Measurements from ENCODE around the gene IL12RB2. TPM values are rescaled to one million over a fixed set of nuclear protein-coding genes. Genes with fewer than 3 reads are reported as not detected.

IL12RB2 gene
- total RNA-seq, 1 donor from 2014 or later = not detected

GRCh38 chr1:67269061-67269460 is 38.6 kb upstream of the IL12RB2 start:
- TF ChIP-seq CTCF (IDR thresholded peaks at IDR 0.05; ENCODE audit: unreplicated experiment) = no peak
- no peaks in the 10 kb centered on the region for H3K4me1 Mint-ChIP-seq (ENCODE audit: low read depth)
- H3K27ac Mint-ChIP-seq = no peak overlapping the region
- no peak for DNase-seq (ENCODE audit: low spot score, unreplicated experiment)
- H3K9me3 Mint-ChIP-seq (ENCODE audit: low read depth) = peaks cover 14% of the 10 kb centered on the region
- H3K4me3 Mint-ChIP-seq (ENCODE audit: low read depth) = no peak overlapping the region
- H3K27me3 Mint-ChIP-seq = no peaks in the 10 kb centered on the region
- no peaks in the 10 kb centered on the region for H3K36me3 Mint-ChIP-seq (ENCODE audit: insufficient read depth)

- Mint-ChIP-seq H3K36me3 (ENCODE audit: insufficient read depth) (no peaks in the 10 kb centered on the region), H3K27me3 (no peaks in the 10 kb centered on the region), H3K4me3 (ENCODE audit: low read depth) (no peak overlapping the region), H3K9me3 (ENCODE audit: low read depth) (peaks cover 14% of the 10 kb centered on the region), H3K27ac (no peak overlapping the region), H3K4me1 (ENCODE audit: low read depth) (no peaks in the 10 kb centered on the region)
- DNase-seq (ENCODE audit: low spot score, unreplicated experiment) = no peak
- no peak for TF ChIP-seq CTCF (IDR thresholded peaks at IDR 0.05; ENCODE audit: unreplicated experiment)
These were observed 37.1 kb upstream of the IL12RB2 start for GRCh38 chr1:67270541-67270940.

- no peaks in the 10 kb centered on the region for H3K36me3 Mint-ChIP-seq (ENCODE audit: insufficient read depth)
- no peaks in the 10 kb centered on the region for H3K27me3 Mint-ChIP-seq
- H3K4me1 Mint-ChIP-seq (ENCODE audit: low read depth) = no peaks in the 10 kb centered on the region
- H3K27ac Mint-ChIP-seq = no peak overlapping the region
- no peak overlapping the region for H3K4me3 Mint-ChIP-seq (ENCODE audit: low read depth)
- DNase-seq (ENCODE audit: low spot score, unreplicated experiment) = no peak
- H3K9me3 Mint-ChIP-seq (ENCODE audit: low read depth) = peaks cover 17% of the 10 kb centered on the region
- no peak for TF ChIP-seq CTCF (IDR thresholded peaks at IDR 0.05; ENCODE audit: unreplicated experiment)
These were observed 34.1 kb upstream of the IL12RB2 start for GRCh38 chr1:67273591-67273990.

- Mint-ChIP-seq H3K27me3 (no peaks in the 10 kb centered on the region), H3K27ac (no peak overlapping the region), H3K4me1 (ENCODE audit: low read depth) (no peaks in the 10 kb centered on the region), H3K4me3 (ENCODE audit: low read depth) (no peak overlapping the region), H3K9me3 (ENCODE audit: low read depth) (peaks cover 17% of the 10 kb centered on the region), H3K36me3 (ENCODE audit: insufficient read depth) (no peaks in the 10 kb centered on the region)
- no peak for DNase-seq (ENCODE audit: low spot score, unreplicated experiment)
- no peak for TF ChIP-seq CTCF (IDR thresholded peaks at IDR 0.05; ENCODE audit: unreplicated experiment)
These were observed 32.9 kb upstream of the IL12RB2 start for GRCh38 chr1:67274623-67275325.

- H3K4me1 Mint-ChIP-seq (ENCODE audit: low read depth) = peaks cover 8% of the 10 kb centered on the region
- no peak for DNase-seq (ENCODE audit: low spot score, unreplicated experiment)
- H3K9me3 Mint-ChIP-seq (ENCODE audit: low read depth) = peaks cover 3% of the 10 kb centered on the region
- no peaks in the 10 kb centered on the region for H3K36me3 Mint-ChIP-seq (ENCODE audit: insufficient read depth)
- H3K27me3 Mint-ChIP-seq = peaks cover 4% of the 10 kb centered on the region
- H3K4me3 Mint-ChIP-seq (ENCODE audit: low read depth) = no peak overlapping the region
- H3K27ac Mint-ChIP-seq = no peak overlapping the region
- TF ChIP-seq CTCF (IDR thresholded peaks at IDR 0.05; ENCODE audit: unreplicated experiment) = no peak
These were observed 27.0 kb upstream of the IL12RB2 start for GRCh38 chr1:67280696-67281095.

Data from progenitor cell of endocrine pancreas (in vitro differentiated cells).